Progenitor cell of endocrine pancreas (in vitro differentiated cells): ENCODE measurements around the gene EPGN. TPM values are rescaled to one million over a fixed set of nuclear protein-coding genes. Genes with fewer than 3 reads are reported as not detected.

ENCODE experiments used
- DNase-seq: peaks from one replicate; pipeline ENCODE4 v3.0.0; 2021; ENCODE audit warnings: low spot score; ENCODE audit not compliant: unreplicated experiment
- H3K27ac Mint-ChIP-seq: 2 replicates; pipeline ENCODE4 v1.8.0; 2021; ENCODE audit warnings: mild to moderate bottlenecking, moderate library complexity, mixed read lengths
- H3K27me3 Mint-ChIP-seq: 2 replicates; pipeline ENCODE4 v1.8.0; 2021; ENCODE audit warnings: mixed read lengths
- H3K36me3 Mint-ChIP-seq: 2 replicates; pipeline ENCODE4 v1.8.0; 2022; ENCODE audit warnings: mixed read lengths; ENCODE audit not compliant: insufficient read depth
- H3K4me1 Mint-ChIP-seq: 2 replicates; pipeline ENCODE4 v1.8.0; 2021; ENCODE audit warnings: low read depth, mixed read lengths
- H3K4me3 Mint-ChIP-seq: 2 replicates; pipeline ENCODE4 v1.8.0; 2021; ENCODE audit warnings: low read depth, mild to moderate bottlenecking, moderate library complexity, mixed read lengths
- H3K9me3 Mint-ChIP-seq: 2 replicates; pipeline ENCODE4 v1.8.0; 2021; ENCODE audit warnings: low read depth, mixed read lengths
- total RNA-seq: library from RNA; stranded (reverse); gene quantifications from 2 replicates; pipeline ENCODE4 v1.2.1, GENCODE V29; 2021
- TF ChIP-seq, protein P1 (sequence below): fragments of 200-600 bp; sonication (generic); IDR thresholded peaks from one replicate; pipeline ENCODE4 v1.5.0; 2021; ENCODE audit warnings: antibody characterized with exemption, mild to moderate bottlenecking; ENCODE audit not compliant: unreplicated experiment

Gene EPGN
- total RNA-seq, 1 donor from 2014 or later: not detected

DNA sequence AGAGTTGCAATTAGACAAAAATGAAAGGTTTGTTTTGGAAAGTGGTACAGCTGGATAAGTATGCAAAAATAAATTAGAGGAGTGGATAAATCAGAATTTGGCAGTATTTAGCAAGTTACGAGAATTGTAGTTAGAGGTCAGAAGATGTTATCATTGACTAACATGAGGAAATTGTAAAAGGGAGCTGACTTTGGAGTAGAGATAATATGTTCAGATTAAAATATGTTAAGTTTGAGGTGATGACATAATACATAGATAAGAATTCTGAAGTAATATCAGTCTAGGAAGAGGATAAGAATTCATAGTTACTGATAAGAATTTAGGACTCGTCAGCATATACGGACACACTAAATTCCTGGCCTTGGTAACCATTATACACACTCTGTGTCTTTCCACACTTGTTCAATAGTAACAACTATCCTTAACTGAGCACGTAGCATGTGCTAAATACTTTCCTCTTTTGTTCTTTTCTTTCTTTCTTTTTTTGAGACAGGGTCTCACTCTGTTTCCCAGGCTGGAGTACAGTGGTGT lies 4.1 kb upstream of the EPGN start:
- TF ChIP-seq, protein P1, sequence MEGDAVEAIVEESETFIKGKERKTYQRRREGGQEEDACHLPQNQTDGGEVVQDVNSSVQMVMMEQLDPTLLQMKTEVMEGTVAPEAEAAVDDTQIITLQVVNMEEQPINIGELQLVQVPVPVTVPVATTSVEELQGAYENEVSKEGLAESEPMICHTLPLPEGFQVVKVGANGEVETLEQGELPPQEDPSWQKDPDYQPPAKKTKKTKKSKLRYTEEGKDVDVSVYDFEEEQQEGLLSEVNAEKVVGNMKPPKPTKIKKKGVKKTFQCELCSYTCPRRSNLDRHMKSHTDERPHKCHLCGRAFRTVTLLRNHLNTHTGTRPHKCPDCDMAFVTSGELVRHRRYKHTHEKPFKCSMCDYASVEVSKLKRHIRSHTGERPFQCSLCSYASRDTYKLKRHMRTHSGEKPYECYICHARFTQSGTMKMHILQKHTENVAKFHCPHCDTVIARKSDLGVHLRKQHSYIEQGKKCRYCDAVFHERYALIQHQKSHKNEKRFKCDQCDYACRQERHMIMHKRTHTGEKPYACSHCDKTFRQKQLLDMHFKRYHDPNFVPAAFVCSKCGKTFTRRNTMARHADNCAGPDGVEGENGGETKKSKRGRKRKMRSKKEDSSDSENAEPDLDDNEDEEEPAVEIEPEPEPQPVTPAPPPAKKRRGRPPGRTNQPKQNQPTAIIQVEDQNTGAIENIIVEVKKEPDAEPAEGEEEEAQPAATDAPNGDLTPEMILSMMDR: no peak
- Mint-ChIP-seq H3K27ac (no peak overlapping the region), H3K4me3 (no peak overlapping the region), H3K9me3 (no peaks in the 10 kb centered on the region), H3K4me1 (no peaks in the 10 kb centered on the region), H3K27me3 (peaks cover 4% of the 10 kb centered on the region), H3K36me3 (no peaks in the 10 kb centered on the region)
- DNase-seq: no peak

DNA sequence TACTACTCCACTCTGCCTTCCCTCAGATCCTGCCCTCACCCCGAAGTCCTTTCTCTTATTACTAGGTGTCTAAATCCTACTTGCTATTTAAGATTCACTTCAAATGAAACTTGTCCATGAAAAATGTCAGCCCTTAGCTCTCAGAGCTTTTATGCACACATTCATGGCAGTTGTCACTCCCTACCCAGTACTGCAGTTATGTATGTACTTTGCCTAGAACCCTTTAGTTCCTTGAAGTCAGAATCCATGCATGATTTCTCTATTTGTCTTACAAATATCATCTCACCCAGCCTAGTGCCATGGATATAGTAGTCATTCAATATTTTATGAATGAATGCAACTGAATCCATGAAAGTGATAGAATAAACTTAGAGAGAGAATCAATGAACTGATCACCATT lies 3.3 kb upstream of the EPGN start:
- Mint-ChIP-seq H3K27ac (no peak overlapping the region), H3K4me1 (no peaks in the 10 kb centered on the region)

DNA sequence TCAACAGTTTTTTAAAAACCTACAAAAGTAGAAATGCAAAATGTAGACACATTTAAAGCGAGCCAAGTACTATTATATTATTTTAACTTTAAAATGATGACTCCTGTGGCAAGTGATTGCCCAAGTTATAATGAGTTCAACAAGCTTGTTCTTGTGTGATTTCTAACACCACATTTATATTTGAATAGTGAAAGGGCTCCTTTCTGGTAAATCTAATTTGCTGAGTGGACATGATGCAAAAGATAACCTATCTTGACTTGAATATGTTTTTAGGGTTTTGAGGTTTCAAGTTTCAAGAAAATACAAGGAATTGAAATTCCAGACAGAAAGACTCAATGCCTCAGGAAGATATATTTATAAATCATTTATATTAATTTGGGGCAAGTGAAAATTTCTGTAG lies 1.1 kb upstream of the EPGN start:
- no peak for DNase-seq
- H3K27ac Mint-ChIP-seq: no peak overlapping the region
- TF ChIP-seq, protein P1: no peak

More for the DNA sequence above, 3.3 kb upstream of the EPGN start:
- DNase-seq: no peak
- peaks cover 4% of the 10 kb centered on the region for H3K27me3 Mint-ChIP-seq
- TF ChIP-seq, protein P1: no peak
- H3K4me3 Mint-ChIP-seq: no peak overlapping the region
- H3K36me3 Mint-ChIP-seq: no peaks in the 10 kb centered on the region
- no peaks in the 10 kb centered on the region for H3K9me3 Mint-ChIP-seq

DNA sequence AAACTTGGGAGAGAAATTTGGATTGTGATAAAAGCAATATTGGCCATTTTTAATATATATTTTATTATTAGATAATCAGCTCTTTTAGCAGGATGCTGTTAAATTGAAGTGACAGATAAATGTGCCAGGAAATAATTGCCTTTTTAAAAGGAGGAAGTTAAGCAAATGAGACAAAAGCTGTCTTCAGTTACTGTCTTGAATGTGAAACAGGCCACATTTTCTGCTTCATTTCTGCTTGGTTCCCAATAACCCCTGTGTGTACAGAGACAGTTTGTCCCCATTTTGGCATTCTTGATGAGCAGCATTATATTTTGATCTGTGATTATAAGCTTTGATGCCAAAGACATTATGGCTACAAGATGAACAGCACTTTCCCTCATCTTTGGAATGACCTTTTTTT lies 953 bp downstream of the EPGN start:
- no peaks in the 10 kb centered on the region for H3K9me3 Mint-ChIP-seq
- no peak overlapping the region for H3K4me3 Mint-ChIP-seq
- H3K27ac Mint-ChIP-seq: no peak overlapping the region

More for the DNA sequence above, 1.1 kb upstream of the EPGN start:
- no peaks in the 10 kb centered on the region for H3K4me1 Mint-ChIP-seq
- H3K27me3 Mint-ChIP-seq: peaks cover 4% of the 10 kb centered on the region
- no peaks in the 10 kb centered on the region for H3K9me3 Mint-ChIP-seq
- H3K4me3 Mint-ChIP-seq: no peak overlapping the region
- no peaks in the 10 kb centered on the region for H3K36me3 Mint-ChIP-seq

DNA sequence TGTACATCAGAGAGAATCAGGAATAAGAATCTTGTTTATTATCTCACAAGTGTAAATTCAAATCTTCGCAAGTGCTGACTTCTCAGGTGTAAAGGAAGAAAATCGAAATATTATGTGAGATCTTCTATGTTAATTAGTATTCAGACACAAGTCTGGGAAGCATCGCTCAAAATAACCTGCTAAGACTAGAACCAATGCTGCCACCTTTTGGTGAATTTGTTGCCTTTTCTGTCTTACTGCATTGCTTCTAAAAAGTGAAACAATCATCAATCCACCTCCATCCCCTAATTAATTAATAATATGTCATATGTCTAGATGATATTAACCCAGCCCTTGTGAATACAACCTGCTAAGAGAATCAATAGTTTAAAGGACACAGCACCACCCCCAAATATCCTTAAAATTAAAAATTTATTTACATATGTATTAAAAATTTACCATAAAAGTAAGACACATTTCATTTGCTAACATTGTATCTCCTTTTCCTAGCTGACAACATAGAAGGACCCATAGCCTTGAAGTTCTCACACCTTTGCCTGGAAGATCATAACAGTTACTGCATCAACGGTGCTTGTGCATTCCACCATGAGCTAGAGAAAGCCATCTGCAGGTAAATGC lies 3.5 kb downstream of the EPGN start:
- DNase-seq: no peak
- Mint-ChIP-seq H3K36me3 (no peaks in the 10 kb centered on the region), H3K9me3 (no peaks in the 10 kb centered on the region), H3K4me1 (no peaks in the 10 kb centered on the region), H3K27me3 (peaks cover 4% of the 10 kb centered on the region), H3K27ac (no peak overlapping the region), H3K4me3 (no peak overlapping the region)
- TF ChIP-seq, protein P1: peak; percentile 70

More for the DNA sequence above, 953 bp downstream of the EPGN start:
- Mint-ChIP-seq H3K27me3 (peaks cover 4% of the 10 kb centered on the region), H3K4me1 (no peaks in the 10 kb centered on the region), H3K36me3 (no peaks in the 10 kb centered on the region)
- TF ChIP-seq, protein P1: no peak
- DNase-seq: no peak
